HG03103 (cell line): ENCODE results near the gene SMIM22.

Source experiments
- ATAC-seq: cut with Tn5 transposase; IDR thresholded peaks from one replicate; pipeline ENCODE4 v1.9.1; 2021; ENCODE audit warnings: low read depth; ENCODE audit not compliant: unreplicated experiment

Gene SMIM22

DNA sequence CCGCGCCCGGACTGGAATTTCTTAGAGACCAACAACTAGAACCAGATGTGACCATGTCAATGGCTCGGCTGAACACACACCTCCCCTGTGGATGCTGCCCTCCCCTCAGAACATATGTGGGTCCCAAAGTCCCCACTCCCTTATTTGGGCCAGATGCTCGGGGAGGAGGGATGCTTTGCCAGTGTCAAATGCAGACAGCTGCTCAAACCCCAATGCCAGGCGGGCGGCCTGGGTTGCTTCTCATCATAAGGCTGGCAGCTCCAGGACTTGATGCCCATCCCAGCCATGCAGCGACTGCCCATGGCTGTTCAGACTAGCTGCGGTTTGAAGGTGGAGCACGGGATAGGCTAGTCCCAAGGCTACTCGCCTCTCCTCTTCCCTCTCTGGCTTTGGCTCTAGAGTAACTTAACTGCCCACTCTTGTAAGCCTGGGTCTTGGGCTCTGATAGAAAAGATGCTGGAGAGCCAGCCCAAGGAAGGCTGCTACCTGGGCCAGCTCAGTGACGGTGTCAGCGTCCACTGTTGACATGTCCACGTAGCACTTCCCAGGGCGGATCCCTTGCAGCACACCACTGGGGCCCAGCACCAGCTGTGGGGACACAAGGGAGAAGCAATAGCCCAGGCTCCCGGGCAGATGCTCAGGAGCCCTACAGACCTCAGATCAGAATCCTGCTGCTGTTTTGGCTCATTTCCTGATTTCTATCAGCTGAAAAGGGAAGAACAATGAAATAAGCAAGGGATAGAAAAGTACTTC, 18.3 kb downstream of the SMIM22 start:
- no peak for ATAC-seq

DNA sequence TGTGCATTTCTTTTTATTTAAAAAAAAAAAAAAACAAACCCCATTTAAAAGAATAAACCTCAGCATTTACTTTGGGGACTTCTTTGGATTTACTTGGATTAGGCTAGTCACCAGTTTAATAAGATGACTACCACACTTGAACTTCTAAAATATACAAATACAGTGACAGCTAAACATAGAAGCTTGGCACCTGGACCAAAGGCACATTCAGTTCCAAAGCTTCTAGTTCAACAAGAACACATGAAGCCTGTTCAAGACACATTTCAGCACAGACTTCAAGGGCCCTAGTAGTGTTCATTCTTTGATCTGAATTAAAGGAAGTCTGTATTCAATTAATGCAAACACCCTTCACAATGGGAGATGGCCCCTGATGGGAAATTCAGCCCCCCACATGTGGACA, 18.9 kb downstream of the SMIM22 start:
- no peak for ATAC-seq

DNA sequence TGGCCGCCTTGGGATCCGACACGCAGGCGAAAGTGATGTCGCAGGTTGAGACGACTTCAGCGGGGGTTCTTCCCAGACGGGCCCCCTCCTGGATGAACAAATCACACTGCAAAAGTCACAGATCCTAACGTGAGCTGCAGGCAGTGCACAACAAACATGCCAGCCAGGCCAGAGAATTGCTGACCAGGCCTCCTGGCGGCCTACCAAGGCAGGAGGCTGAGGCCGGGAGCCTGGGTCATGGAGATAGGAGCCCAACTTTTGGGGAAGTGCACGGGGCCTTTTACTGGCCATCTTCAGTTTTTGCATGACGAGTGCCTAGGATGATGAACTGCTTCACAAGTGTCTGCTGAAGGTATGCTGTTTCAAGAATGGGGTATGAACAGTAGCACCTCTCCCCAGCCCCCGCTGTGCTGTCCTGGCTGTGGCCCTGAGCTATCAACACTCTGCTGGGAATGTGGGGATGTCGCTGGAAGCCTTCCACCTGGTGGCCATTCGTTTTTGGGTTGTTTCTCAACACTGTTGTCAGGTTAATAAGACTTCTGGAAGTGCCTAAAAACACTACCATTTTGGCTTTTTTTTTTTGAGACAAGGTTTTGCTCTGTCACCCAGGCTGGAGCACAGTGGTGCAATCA, 19.5 kb downstream of the SMIM22 start:
- no peak for ATAC-seq

DNA sequence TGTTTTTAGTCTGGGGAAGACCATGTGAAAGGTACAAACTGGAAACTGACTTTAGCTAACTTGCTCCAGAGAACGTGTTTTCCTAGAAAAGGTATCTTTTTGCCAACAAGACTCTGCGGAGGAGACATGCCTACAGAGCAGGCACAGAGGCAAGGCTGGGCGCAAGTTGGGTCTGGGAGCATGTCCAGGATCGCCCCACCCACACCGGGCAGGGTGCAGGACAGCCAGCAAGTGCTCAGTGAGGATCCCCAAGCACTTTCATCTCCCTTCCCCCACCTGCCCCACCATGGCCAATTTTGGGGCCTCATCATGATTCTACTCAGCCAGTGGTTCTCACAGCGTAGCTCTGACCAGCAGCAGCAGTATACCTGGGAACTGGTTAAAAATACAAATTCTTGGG, 25.5 kb downstream of the SMIM22 start:
- ATAC-seq: no peak

DNA sequence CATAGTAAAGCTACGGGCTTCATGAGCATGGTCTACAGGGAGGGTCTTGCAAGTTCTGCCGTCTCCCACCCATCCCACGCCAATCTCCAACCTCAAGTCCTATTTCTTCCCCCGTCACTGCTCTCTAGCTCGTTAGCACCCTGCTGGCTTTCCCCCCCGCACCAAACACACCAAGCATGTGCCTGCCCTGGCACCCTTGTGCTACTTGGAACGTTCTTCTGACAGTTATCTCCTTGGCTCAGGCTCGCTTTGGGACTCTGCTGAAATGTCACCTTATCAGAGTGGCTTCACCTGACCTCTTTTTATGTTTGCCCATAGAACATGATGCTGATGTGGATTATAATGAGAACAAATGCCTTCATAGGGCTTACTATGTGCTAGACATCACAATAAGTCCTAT, 30.0 kb downstream of the SMIM22 start:
- no peak for ATAC-seq

DNA sequence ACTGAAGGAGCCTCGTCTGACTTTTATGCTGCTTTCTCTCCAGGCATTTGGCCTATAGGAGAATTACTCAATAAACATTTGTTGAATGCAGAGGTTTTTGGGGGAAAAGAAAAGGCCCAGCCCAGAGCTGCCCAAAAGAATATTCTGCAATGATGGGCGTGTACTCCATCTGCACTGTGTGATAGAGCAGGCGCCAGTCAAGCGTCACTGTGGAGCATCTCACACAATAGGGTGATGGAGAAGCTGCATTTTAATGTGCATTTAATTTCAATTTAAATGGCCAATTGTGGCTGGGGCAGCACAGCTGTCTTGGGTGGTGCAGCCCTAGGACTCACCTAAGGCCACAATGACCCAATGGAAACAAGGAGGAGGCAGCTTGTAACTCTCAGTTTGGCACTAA, 31.4 kb downstream of the SMIM22 start:
- no peak for ATAC-seq

DNA sequence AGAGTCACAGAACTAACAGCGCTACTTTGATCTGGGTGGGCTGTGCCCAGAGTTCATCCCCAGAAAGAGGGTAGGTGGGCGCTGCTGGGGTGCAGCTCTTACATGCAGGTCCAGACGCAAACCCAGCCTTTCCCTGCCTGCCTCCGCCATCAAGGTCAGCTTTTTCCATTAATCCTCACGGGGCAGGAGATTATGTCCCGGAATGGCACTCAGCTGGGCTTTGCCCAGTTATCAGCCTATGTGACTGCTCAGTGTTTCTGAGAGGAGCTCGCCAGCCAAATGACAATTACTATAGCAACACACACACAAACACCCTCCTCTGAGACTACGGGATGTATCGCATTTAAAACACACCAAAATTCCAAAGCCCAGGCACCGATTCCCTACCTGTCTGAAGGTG, 31.8 kb downstream of the SMIM22 start:
- no peak for ATAC-seq

DNA sequence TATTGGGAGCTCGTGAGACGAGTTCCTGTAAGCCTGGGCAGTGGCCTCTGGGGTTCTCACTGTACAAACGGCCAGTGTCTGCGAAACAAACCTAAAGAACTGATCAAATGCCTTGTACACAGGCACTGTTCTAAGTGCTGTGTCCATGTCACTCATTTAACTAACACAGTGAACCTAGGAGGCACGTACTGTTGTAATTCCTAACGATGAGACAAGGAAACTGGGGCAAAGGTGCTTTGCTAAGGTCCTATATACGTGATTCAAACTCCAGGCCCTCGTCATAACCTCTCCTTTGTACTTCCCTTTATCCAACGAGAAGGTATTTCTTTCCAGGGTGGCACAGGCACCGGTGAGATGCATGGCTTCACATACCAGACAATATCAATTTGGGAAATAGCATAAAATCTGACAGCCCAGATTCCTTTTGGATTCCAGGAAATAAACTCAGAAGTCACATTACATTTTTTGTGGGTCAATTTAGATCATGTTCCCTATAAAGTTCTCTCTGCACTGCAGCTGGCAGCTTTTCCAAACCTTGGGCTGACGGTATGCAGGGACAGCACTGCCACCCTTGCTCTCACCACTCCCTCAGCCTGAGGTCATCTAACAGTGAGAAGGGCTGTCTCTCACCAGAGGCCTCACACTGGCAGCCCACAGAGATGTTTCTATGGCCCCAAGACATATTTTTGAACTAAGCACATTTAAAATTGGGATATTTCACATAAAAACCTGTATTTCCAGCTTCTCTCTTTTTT, 33.6 kb downstream of the SMIM22 start:
- no peak for ATAC-seq

DNA sequence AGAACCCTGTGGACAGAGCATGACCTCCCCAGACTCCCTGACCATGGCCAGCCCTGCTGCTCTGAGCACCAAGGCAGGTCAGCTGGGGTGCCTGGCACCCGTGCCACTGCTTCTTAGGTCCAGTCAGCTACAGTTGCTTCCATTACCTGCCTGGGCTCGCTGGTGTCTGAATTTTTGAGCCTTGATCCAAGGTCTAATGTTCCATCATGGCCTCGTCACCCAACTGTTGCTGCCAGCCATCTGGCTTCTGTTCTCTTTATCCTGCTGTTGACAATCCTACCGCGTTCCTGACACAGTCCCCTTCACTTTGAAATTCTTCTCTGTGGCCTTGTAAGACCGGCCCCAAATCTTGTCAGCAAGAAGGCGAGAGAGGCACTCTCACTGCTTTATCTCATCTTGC, 35.2 kb downstream of the SMIM22 start:
- no peak for ATAC-seq

DNA sequence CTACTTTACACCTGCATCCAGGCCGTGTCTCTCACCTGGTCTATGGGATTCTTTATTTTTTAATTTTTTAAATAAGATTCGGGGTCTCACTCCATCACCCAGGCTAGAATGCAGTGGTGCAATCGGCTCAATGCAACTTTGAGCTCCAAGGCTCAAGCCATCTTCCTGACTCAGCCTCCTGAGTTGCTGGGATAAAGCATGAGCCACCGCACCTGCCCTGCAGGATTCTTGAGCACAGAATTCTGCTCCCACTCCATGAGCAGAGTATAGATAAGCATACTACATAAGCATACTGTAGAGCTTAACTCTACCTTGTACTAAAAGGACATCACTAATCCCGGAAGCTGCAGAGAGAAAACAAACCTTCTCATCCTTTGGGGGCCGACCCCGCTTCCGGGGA, 36.4 kb downstream of the SMIM22 start:
- no peak for ATAC-seq

DNA sequence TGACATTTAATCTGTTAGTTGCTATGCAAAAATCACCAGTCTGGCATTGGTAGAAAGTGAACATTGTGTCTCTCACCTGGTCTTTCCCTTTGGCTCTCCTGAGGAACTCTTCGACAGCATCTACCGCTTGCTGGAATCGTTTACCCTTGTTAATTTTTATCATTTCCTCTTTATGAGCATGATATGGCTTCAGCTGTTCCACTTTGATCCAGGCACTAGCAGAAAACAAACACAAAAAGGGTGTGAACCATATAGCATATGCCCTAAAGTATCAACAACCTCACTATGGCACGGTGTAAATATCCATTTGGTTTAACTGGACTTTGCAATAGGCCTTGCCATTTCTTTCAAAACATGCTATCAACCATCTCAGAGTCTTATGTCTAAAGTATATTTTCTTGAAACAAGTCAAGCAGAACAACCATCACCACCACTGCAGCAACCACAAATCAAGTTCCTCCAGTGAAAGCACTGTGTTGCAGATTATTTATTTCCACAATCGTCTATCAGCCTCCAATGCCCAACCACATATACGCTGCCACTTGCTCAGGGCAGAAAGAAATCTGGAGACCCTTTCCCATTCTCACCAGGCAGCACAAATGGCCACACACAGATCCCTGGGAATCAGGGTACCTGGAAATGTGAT, 37.7 kb downstream of the SMIM22 start:
- ATAC-seq: no peak

DNA sequence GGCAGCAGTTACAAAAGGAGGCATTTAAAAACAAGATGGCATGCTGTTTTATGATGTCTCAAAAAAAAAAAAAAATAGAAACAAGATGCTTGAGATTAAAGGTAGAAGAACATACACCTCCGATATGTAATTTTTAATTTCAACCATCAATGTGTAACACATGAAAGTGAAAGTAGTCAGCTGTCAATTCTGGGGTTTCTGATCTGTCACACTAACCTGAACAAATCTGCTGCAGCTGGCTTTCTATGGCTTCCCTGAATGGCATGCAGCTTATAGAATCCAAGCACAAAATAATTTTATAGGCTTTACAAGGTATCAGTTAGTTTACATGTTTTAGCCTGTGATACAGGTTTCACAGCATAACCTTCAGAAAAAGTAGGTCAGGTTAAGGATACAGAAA, 38.4 kb downstream of the SMIM22 start:
- ATAC-seq: no peak

DNA sequence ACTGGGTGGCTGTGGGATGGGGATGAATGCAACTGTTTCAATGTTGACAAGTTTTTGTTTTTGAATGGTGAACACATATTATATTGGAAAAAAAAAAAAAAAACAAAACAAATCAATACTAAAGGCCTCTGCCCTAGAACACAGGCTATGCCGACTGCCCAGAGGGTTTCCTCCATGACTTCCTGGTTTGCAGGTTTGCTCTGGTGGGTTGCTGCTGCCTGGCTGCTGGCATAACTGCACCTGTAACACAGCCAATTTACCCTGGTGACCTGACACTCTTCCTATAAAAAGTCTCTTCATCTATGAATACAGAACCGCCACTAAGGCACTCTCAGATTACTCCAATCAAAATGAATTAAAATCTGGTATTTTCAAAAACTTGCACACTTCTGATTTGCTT, 41.6 kb downstream of the SMIM22 start:
- no peak for ATAC-seq

DNA sequence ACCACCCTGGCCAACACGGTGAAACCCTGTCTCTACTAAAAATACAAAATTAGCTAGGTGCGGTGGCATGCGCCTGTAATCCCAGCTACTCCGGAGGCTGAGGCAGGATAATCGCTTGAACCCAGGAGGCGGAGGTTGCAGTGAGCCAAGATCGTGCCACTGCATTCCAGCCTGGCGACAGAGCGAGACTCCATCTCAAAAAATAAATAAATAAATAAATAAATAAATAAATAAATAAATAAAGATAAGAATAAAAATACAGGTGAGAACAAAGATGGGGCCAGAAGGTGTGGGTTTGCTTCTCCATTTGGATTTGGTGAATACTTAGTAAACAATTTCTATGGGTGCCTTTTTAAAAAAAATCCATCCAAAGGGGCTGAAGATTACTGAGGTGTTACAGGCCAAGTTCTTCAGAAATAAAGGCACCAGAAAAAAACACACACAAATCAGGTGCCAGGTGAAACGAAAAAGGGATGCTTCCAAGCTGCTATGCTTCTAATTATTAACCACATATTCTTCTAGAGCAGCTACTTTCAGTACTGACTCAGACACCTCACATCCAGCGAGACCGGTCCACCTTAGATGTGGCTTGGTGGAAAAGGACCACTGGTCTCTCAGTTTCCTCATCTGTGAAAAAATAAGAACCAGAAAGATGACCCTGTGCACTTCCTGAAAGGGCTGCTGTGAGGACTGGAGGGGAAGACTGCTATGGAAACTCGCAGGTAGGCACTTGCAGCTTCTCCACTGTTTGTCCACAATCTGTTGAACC, 42.7 kb downstream of the SMIM22 start:
- no peak for ATAC-seq

DNA sequence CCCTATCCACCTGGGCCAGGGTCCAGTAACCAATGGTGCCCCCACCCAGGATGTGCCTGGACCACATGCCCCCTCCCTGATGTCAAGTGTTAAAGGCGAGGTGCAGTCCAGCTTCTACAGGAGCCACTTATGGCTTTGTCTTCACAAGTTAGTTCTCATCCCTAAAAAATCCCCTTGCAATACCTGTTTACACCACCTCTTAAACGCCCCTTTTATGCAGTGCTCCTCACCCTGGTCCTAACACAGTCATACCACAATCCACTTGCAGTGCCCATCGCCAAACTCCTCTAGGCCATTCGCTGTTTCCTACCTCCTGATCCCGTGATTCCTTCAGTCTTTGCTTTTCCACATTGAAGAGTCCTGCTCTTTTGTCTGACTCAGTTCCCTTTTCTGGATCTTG, 44.8 kb downstream of the SMIM22 start:
- no peak for ATAC-seq

DNA sequence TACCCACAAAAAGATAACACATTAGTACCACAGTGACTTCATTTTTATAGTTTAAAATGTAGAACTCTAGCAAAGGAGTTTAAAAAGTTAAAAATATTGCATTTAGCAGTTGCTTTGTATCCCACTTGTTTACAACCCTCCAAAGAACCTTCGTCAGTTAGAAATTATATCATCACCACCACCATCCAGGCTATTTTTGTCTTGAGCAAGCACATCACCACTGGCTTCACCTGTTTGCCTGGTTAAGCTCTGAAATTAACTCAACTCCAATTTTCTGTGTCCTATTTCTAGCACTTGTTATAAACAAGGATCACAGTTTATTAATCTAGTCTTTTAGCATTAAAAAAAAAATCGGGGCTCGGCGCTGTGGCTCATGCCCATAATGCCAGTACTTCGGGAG, 45.8 kb downstream of the SMIM22 start:
- no peak for ATAC-seq
